GM12892 (cell line): ENCODE data around the gene TRIML2.

Experiments
- POLR2A ChIP-seq: IDR thresholded peaks from 2 replicates; pipeline ENCODE4 v1.6.1; 2011; ENCODE audit warnings: low read depth, low read length, control low read depth
- TAF1 ChIP-seq: IDR thresholded peaks from 2 replicates; pipeline ENCODE4 v1.6.1; 2011; ENCODE audit warnings: low read depth, mild to moderate bottlenecking, control low read depth, low read length, borderline replicate concordance

- TF ChIP-seq POLR2A (no peak), TAF1 (no peak)
These were observed 56.1 kb downstream of the TRIML2 start for GRCh38 chr4:188053302-188053701.
